Panc1 (cell line): ENCODE data around the gene CNTN4. TPM values are rescaled to one million over a fixed set of nuclear protein-coding genes. Genes with fewer than 3 reads are reported as not detected.

Source experiments
- ATAC-seq: fragments of 200-7000 bp; cut with Tn5 transposase; 2 replicates; pipeline ENCODE4 v1.9.1; 2020; ENCODE audit warnings: mild to moderate bottlenecking, moderate library complexity
- BruUV-seq: library from RNA; stranded (reverse); fragments of 400-500 nt; replicated peaks from 2 replicates; lab custom pipeline; 2021; lab: Mats Ljungman, UMichigan
- CTCF ChIA-PET: fragments of 300-600 bp; sonication (Branson Sonifier 250); formaldehyde crosslinking; loops from one replicate; lab custom pipeline; 2022; ENCODE audit warnings: antibody characterized with exemption; lab: Charles Lee
- POLR2A ChIA-PET: fragments of 300-600 bp; sonication (Branson Sonifier 250); formaldehyde crosslinking; loops from one replicate; lab custom pipeline; 2022; ENCODE audit warnings: antibody characterized with exemption; lab: Charles Lee
- DNase-seq: peaks from one replicate; pipeline ENCODE4 v3.0.0-alpha.2; 2010; ENCODE audit warnings: low read depth, low spot score
- H3K27ac ChIP-seq: 2 replicates; pipeline ENCODE4 v1.5.1; 2011; ENCODE audit warnings: mild to moderate bottlenecking, low read length, inconsistent platforms
- H3K27me3 ChIP-seq: fragments of 200-500 bp; sonication (Bioruptor generic); 2 replicates; pipeline ENCODE4 v1.6.0; 2014; ENCODE audit warnings: low read length, inconsistent platforms; ENCODE audit not compliant: control insufficient read depth, insufficient read depth
- H3K36me3 ChIP-seq: fragments of 200-500 bp; sonication (Bioruptor generic); 2 replicates; pipeline ENCODE4 v1.5.1; 2014; ENCODE audit warnings: inconsistent platforms, mild to moderate bottlenecking, low read length, moderate library complexity; ENCODE audit not compliant: control insufficient read depth, insufficient read depth
- H3K4me1 ChIP-seq: 2 replicates; pipeline ENCODE4 v1.5.1; 2011; ENCODE audit warnings: inconsistent platforms, mild to moderate bottlenecking, low read length, moderate library complexity; ENCODE audit not compliant: control insufficient read depth, insufficient read depth
- H3K4me3 ChIP-seq, 2 experiments: 2 replicates each; pipeline ENCODE4 v1.5.1; 2011 to 2012; ENCODE audit warnings: low read depth in 2 of 2, low read length in 2 of 2, mild to moderate bottlenecking in 2 of 2, inconsistent platforms in 1 of 2, moderate library complexity in 1 of 2
- H3K9me3 ChIP-seq: fragments of 200-500 bp; sonication (Bioruptor generic); 2 replicates; pipeline ENCODE4 v1.5.1; 2014; ENCODE audit warnings: low read depth, mild to moderate bottlenecking, inconsistent platforms, low read length, moderate library complexity; ENCODE audit not compliant: control insufficient read depth, insufficient read depth
- CTCF ChIP-seq: fragments of 450-650 bp; IDR thresholded peaks from 2 replicates; pipeline ENCODE4 v1.5.1; 2017; ENCODE audit warnings: mild to moderate bottlenecking
- POLR2AphosphoS5 ChIP-seq: IDR thresholded peaks from 2 replicates; pipeline ENCODE4 v1.6.1; 2012; ENCODE audit warnings: mild to moderate bottlenecking, low read depth, low read length, moderate library complexity
- REST ChIP-seq, 2 experiments: IDR thresholded peaks; 2 replicates each; pipeline ENCODE4 v1.6.1; 2011 to 2012; ENCODE audit warnings: low read depth in 2 of 2, control low read depth in 1 of 2, low read length in 1 of 2, mild to moderate bottlenecking in 1 of 2, moderate library complexity in 1 of 2; ENCODE audit not compliant: insufficient read depth in 1 of 2
- SIN3A ChIP-seq: IDR thresholded peaks from 2 replicates; pipeline ENCODE4 v1.6.1; 2012; ENCODE audit warnings: low read depth, mild to moderate bottlenecking, low read length, moderate library complexity, borderline replicate concordance; ENCODE audit not compliant: insufficient read depth
- TCF7L2 ChIP-seq: IDR thresholded peaks from 2 replicates; pipeline ENCODE4 v1.6.1; 2011; ENCODE audit warnings: mild to moderate bottlenecking, low read depth, low read length, inconsistent platforms
- in situ Hi-C: cut with HindIII; loops from 2 replicates; pipeline ENCODE4 v1.10.0; 2016; ENCODE audit warnings: low sequenced_read_pairs, low pct_unique_long_range_greater_than_20kb
- intact Hi-C: fragments of 100-400 bp; cut with micrococcal nuclease; formaldehyde crosslinking; loops from one replicate; pipeline ENCODE4 v1.10.0; 2022; ENCODE audit not compliant: unreplicated experiment
- total RNA-seq: library from RNA; stranded (reverse); gene quantifications from one replicate; pipeline ENCODE4 v1.2.1, GENCODE V29; 2021; ENCODE audit not compliant: unreplicated experiment

Gene CNTN4
- total RNA-seq, 1 experiment from 2014 or later: not detected

- ChIA-PET POLR2A (no interaction called here), CTCF (no interaction called here)
- Histone ChIP-seq H3K27ac (no peak overlapping the region), H3K4me1 (no peaks in the 10 kb centered on the region), H3K36me3 (no peaks in the 10 kb centered on the region), H3K4me3 (no peak overlapping the region), H3K9me3 (no peaks in the 10 kb centered on the region), H3K27me3 (no peaks in the 10 kb centered on the region)
- TF ChIP-seq CTCF: no peak
- TF ChIP-seq SIN3A: no peak
- no peak for TF ChIP-seq POLR2AphosphoS5
- no peak for TF ChIP-seq TCF7L2
- no peak for TF ChIP-seq REST (IDR thresholded peaks at IDR 0.05; ENCODE audit: insufficient read depth in 1 of 2, low read depth in 2 of 2, low read length in 1 of 2)
- no peak for DNase-seq
- in situ Hi-C loops: no loop called here
- ATAC-seq: no peak
- no TSS peak for BruUV-seq
- intact Hi-C loops: no loop called here
Observed at GRCh38 chr3:2577571-2577970, 478.9 kb downstream of the CNTN4 start.

GRCh38 chr3:2578560-2578959 lies 479.9 kb downstream of the CNTN4 start:
- no peaks in the 10 kb centered on the region for H3K36me3 ChIP-seq
- TF ChIP-seq SIN3A: no peak
- no peak for TF ChIP-seq REST (IDR thresholded peaks at IDR 0.05; ENCODE audit: insufficient read depth in 1 of 2, low read depth in 2 of 2, low read length in 1 of 2)
- TF ChIP-seq TCF7L2: no peak
- TF ChIP-seq POLR2AphosphoS5: no peak
- no peak for TF ChIP-seq CTCF
- H3K4me3 ChIP-seq: no peak overlapping the region
- in situ Hi-C loops (no loop called here), intact Hi-C loops (no loop called here)
- no peaks in the 10 kb centered on the region for H3K9me3 ChIP-seq
- H3K27ac ChIP-seq: no peak overlapping the region
- BruUV-seq: no TSS peak
- H3K27me3 ChIP-seq: no peaks in the 10 kb centered on the region
- H3K4me1 ChIP-seq: no peaks in the 10 kb centered on the region
- ChIA-PET POLR2A (no interaction called here), CTCF (no interaction called here)
- ATAC-seq (no peak), DNase-seq (no peak)
